NCI-H82 treated with DMSO at 0.1 percent for 48 hours (cell line): ENCODE results near the gene TAS1R1.

Experiments
- DNase-seq: peaks from one replicate; lab custom pipeline; 2025; ENCODE audit not compliant: unreplicated experiment; lab: John Stamatoyannopoulos, UW

TAS1R1 gene

DNA sequence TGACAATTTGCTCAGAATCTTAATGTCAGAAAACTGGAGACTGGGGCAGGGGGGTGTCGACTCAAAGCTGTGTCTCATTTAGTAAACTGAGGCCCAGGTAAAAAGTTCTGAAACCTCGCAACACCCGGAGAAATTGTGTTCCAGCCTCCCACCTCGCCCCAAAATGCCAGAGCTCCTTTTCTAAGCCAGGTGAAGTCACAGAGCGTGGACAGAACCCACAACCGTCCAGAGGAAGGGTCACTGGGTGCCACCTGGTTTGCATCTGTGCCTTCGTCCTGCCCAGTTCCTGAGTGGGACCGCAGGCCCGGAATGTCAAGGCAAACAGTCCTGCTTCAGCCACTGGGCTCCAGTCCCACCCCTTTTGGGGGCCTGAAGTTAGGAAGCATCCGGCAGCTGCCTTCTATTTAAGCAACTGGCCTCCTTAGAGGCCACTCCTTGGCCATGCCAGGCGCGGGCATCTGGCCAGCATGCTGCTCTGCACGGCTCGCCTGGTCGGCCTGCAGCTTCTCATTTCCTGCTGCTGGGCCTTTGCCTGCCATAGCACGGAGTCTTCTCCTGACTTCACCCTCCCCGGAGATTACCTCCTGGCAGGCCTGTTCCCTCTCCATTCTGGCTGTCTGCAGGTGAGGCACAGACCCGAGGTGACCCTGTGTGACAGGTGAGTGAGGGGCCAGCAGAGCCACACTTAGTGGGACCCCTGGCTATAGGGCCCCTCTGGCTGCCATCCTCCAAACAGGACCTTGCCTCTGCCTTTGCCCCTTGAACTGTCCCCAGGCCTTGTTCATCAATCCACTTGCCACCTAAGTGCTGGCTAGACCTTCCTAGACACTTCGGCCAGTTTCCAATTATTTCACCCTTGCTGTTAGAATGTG lies at the start of gene TAS1R1:
TSS of gene TAS1R1 (plus strand) at position 401 of the 872 bp plus-strand sequence. CDS start at position 468, 67 bp downstream.
- DNase-seq, result no peak

- DNase-seq, result no peak
These were observed 49.5 kb upstream of the TAS1R1 start for GRCh38 chr1:6505367-6506209.

DNA sequence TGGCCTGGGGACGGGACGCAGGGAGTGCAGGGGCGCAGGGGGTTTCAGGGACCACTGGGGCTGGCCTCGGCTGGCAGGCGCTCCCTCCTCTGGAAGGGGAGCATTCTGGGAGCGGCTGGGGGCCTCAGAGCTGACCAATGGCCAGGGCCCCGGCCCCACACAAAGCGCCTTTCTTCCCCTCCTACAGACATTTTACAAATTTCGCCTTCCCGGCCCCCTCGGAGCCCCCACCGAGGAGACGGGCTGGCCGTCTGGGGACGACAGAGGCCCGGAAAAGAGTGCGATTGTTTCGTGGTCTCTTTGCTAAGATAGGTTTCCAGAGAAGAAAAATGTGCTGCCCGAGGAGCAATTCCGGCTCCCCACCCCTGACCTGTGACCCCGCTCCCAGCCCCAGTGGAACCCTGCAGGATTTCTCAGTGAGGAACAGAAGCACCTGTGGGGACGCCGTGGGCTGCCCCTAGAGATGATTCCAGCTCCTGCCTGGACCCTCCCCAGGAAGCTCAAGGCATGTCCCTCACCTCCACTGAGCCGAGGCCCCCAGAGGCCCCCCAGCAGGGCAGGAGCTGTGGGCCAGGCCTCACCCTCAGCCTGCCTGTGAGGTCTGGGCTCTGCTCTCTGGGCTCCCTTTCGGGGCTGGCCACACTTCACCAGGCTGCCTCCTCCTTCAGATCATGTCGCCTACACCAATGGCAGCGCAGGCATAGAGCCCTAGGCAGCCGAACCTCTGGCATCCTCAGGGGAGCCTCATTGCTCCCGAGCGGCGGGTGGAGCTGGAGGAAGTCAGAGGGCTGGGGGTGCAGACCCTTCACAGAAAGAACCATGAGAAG lies 48.7 kb upstream of the TAS1R1 start:
- no peak for DNase-seq

- DNase-seq, result no peak
These were observed 48.1 kb upstream of the TAS1R1 start for GRCh38 chr1:6507037-6507428.

- no peak for DNase-seq
These were observed 47.6 kb upstream of the TAS1R1 start for GRCh38 chr1:6507461-6507911.

DNA sequence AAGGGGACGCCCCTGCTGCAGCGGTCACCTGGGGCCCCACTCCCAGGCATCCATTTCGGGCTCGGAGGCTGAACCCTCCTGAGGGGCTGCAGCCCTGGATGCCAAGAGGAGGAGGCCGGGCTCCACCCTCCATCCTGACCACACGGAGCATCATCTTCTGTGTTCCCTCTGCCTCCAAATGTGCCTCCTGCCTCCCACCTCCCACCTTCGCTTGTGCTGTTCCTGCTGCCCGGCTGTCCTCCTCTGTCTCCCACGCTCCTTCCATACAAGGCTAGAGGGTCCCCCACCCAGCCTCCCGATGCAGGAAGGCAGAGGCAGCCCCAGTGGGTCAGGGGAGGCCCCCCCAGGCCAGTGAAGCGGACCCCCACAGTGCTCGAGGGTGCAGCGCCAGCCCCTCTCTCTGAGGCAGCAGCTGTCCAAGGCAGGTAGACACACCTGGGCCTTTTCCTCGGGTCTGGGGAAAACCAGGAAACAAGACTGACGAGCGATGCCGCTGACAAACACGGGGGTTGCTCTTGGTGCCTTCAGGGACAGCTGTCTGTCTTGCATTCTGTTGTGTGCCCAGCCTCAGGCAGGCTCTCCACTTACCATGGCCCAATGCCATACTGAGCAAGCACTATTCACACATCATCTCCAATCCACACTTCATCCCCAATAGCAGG lies 46.8 kb upstream of the TAS1R1 start:
- DNase-seq, result no peak

- no peak for DNase-seq
These were observed 46.3 kb upstream of the TAS1R1 start for GRCh38 chr1:6508816-6509189.

DNA sequence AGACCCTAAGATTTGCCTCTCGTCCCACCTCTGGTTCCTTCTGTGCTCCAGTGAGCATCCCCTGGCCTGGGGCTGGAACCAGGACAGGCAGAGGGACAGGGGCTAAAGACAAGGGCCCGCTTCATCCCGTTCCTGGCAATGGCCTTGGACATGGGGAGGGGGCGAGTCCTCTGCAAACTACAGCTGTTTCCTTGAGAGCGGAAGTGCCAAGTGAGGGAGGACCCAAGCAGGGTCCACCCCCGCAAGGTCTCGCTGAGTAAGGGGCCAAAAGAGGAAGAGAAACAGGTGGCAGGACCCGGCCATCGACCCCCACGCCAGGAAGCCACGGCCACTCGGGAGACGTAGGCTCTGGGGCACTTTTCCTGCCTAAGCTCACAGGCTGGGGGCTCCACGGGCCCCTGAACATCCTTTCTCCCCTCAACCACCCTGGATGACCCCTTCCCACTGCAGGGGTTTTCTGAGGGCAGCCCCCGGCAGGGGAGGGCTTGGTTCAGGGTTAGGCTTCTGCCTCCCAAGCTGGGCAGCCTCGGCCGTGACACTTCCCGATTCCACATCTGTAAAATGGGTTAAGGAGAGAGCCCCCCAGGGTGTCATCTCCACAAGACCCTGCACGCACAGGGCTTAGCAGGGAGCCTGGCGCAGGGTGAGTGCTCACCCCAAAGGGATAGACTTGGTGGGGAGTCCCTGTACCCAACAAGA lies 45.7 kb upstream of the TAS1R1 start:
- DNase-seq, result no peak

DNA sequence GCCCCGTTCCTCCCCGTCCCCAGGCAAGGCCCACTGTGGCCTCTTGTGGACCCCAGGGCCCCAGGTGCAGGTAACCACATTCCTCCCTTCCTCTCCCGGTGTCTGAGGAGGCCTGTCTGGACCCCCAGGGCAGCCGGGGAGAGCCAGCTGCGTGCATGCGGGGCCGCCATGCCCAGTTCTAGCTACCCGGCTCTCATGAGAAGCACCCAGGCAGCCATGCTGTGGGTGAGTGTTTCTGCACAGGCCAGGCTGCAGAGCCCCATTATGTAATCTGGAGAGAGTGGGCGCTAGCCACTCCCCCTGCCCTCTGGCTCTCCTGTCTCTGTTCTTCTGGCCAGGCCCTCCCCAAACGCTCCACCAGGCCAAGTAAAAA lies 45.2 kb upstream of the TAS1R1 start:
- DNase-seq, result no peak

GRCh38 chr1:6510493-6510892 lies 44.6 kb upstream of the TAS1R1 start:
- DNase-seq, result no peak

GRCh38 chr1:6511056-6511455 lies 44.1 kb upstream of the TAS1R1 start:
- no peak for DNase-seq

- DNase-seq, result no peak
These were observed 43.4 kb upstream of the TAS1R1 start for GRCh38 chr1:6511561-6512244.

- no peak for DNase-seq
These were observed 42.7 kb upstream of the TAS1R1 start for GRCh38 chr1:6512245-6512907.

DNA sequence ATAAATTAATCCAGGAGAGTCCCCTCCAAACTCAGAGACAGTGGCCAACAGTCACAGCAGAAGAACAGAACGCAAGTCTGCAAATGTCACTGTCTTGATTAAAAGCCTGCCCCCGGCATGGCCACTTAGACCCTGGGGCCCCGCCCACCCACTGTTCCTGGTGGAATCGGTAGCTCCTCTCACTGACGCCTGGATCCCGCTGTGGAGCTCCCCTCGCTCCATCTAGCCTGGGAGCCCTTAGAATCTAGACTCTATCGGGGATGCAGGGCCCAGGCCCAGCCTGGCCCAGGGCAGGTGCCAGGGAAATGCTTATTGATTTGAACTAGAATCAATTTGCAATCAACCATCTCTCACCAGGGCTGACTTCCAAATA lies 42.2 kb upstream of the TAS1R1 start:
- DNase-seq, result no peak

- no peak for DNase-seq
These were observed 41.7 kb upstream of the TAS1R1 start for GRCh38 chr1:6513320-6513801.

DNA sequence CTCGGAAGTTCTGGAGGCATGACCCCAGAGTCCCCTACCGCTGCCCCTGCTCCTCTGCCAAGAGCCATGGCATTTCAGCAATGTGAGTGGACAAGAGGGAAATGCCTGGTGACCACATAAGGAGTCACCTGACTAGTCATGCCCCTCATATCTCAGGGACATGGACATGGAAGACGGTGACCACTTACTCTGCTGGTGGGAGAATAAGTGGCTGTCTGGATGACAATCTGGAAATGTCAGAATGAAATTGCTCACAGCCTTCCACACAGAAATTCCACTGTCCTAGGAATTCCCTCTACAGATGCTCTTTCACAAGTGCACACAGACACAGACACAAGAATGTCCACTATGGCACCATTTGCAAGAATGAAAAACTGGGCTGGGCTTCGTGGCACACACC lies 39.3 kb upstream of the TAS1R1 start:
- DNase-seq, result no peak

- no peak for DNase-seq
These were observed 37.7 kb upstream of the TAS1R1 start for GRCh38 chr1:6517435-6517851.

DNA sequence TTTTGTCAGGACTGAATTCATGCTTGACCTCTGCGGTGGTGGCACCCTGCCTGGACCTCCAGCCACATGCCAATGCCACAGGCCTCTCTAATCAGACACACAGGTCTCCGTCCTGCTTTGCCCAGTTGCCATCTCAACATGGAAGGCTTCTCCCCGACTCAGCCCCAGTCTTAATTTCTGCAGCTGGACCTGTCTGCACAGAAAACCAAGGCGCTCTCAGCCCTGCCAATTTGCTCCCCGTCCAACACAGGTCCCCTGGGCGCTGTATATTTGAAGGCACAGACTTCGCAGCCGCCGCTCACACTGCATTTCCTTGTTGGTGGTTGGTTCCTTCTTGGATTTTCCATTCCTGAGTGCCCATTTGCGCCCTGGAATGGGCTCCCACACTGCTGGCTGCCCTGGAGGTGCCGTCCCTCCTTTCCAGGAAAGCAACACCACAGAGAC lies 35.6 kb upstream of the TAS1R1 start:
- no peak for DNase-seq
